Natural killer cell (primary cell): ENCODE measurements around the gene S1PR4. TPM values are rescaled to one million over a fixed set of nuclear protein-coding genes. Genes with fewer than 3 reads are reported as not detected.

ENCODE experiments used
- ATAC-seq, 3 donors: fragments of 150-1000 bp in 2 of 3; fragments of 200-7000 bp in 1 of 3; cut with Tn5 transposase; 1 replicate in 1 of 3; 2 replicates in 2 of 3; pipeline ENCODE4 v1.10.0; 2021; ENCODE audit warnings: mild to moderate bottlenecking in 2 of 3, moderate library complexity in 2 of 3
- DNase-seq, 2 donors: peaks; one replicate each; pipeline versions ENCODE4 v3.0.0 to v3.0.0-alpha.2; 2013 to 2021; ENCODE audit warnings: mixed read lengths in 1 of 2
- H3K27ac ChIP-seq: one replicate; pipeline ENCODE4 v1.5.1; 2013; ENCODE audit warnings: mild to moderate bottlenecking, low read length
- H3K27me3 ChIP-seq: one replicate; pipeline ENCODE4 v1.6.1; 2013; ENCODE audit warnings: low read length; ENCODE audit not compliant: control insufficient read depth, insufficient read depth
- H3K36me3 ChIP-seq: one replicate; pipeline ENCODE4 v1.6.1; 2013; ENCODE audit warnings: low read length; ENCODE audit not compliant: control insufficient read depth, insufficient read depth
- H3K4me1 ChIP-seq: one replicate; pipeline ENCODE4 v1.6.1; 2013; ENCODE audit warnings: low read length; ENCODE audit not compliant: control insufficient read depth, insufficient read depth
- H3K4me3 ChIP-seq: one replicate; pipeline ENCODE4 v1.5.1; 2013; ENCODE audit warnings: low read length
- H3K9me3 ChIP-seq: one replicate; pipeline ENCODE4 v1.6.1; 2013; ENCODE audit warnings: low read length; ENCODE audit not compliant: control insufficient read depth, insufficient read depth
- H3K27ac Mint-ChIP-seq, 2 donors: one replicate each; pipeline ENCODE4 v1.8.0; 2022; ENCODE audit warnings: mild to moderate bottlenecking in 2 of 2, mixed read lengths in 2 of 2, moderate library complexity in 1 of 2
- H3K27me3 Mint-ChIP-seq, 2 donors: one replicate each; pipeline ENCODE4 v1.8.0; 2022; ENCODE audit warnings: low read depth in 2 of 2, mixed read lengths in 2 of 2
- H3K36me3 Mint-ChIP-seq: one replicate; pipeline ENCODE4 v1.8.0; 2022; ENCODE audit warnings: mixed read lengths
- H3K4me1 Mint-ChIP-seq, 2 donors: one replicate each; pipeline ENCODE4 v1.8.0; 2022; ENCODE audit warnings: mixed read lengths in 2 of 2
- H3K4me3 Mint-ChIP-seq: one replicate; pipeline ENCODE4 v1.8.0; 2022; ENCODE audit warnings: mild to moderate bottlenecking, moderate library complexity, mixed read lengths
- H3K9me3 Mint-ChIP-seq, 2 donors: one replicate each; pipeline ENCODE4 v1.8.0; 2022; ENCODE audit warnings: mixed read lengths in 2 of 2
- WGBS: methylation state at CpG from one replicate; pipeline ENCODE4 v1.1.7; 2013; ENCODE audit warnings: missing lambda C conversion rate; ENCODE audit not compliant: insufficient coverage; 5-methylcytosine and 5-hydroxymethylcytosine counted together
- intact Hi-C: fragments of 100-400 bp; cut with micrococcal nuclease; formaldehyde crosslinking; loops from one replicate; pipeline ENCODE4 v1.14.2; 2022
- total RNA-seq, 4 donors: library from RNA; stranded (reverse); fragments of 120-200 nt in 1 of 4; gene quantifications; one replicate each; pipeline versions ENCODE4 v1.2.3 to v1.2.4, GENCODE V29; 2013 to 2022
- TF ChIP-seq, protein P1 (sequence below): fragments of 200-600 bp; IDR thresholded peaks from one replicate; pipeline ENCODE4 v1.8.0; 2022; ENCODE audit warnings: antibody characterized with exemption

S1PR4 gene
- total RNA-seq, 3 donors from 2014 or later (not counting 1 experiment from before 2014, with no cell fraction given), result 37.1 to 60.4 (median 51.7) TPM

- Histone ChIP-seq H3K27ac (no peak overlapping the region), H3K4me3 (no peak overlapping the region), H3K36me3 (no peaks in the 10 kb centered on the region), H3K27me3 (peaks cover 21% of the 10 kb centered on the region), H3K9me3 (no peaks in the 10 kb centered on the region), H3K4me1 (peaks cover 5% of the 10 kb centered on the region)
- TF ChIP-seq, protein P1, sequence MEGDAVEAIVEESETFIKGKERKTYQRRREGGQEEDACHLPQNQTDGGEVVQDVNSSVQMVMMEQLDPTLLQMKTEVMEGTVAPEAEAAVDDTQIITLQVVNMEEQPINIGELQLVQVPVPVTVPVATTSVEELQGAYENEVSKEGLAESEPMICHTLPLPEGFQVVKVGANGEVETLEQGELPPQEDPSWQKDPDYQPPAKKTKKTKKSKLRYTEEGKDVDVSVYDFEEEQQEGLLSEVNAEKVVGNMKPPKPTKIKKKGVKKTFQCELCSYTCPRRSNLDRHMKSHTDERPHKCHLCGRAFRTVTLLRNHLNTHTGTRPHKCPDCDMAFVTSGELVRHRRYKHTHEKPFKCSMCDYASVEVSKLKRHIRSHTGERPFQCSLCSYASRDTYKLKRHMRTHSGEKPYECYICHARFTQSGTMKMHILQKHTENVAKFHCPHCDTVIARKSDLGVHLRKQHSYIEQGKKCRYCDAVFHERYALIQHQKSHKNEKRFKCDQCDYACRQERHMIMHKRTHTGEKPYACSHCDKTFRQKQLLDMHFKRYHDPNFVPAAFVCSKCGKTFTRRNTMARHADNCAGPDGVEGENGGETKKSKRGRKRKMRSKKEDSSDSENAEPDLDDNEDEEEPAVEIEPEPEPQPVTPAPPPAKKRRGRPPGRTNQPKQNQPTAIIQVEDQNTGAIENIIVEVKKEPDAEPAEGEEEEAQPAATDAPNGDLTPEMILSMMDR, result no peak
- DNase-seq (no peak), ATAC-seq (no peak)
- intact Hi-C loops, result no loop called here
- WGBS, result 48% methylated on average over 15 of the region's 16 CpGs
- Mint-ChIP-seq H3K27me3 (peaks cover 7 to 31% of the 10 kb centered on the region in 2 donors), H3K4me1 (peaks cover 0 to 6% of the 10 kb centered on the region in 2 donors), H3K4me3 (no peak overlapping the region), H3K27ac (no peak overlapping the region), H3K36me3 (no peaks in the 10 kb centered on the region), H3K9me3 (no peaks in the 10 kb centered on the region)
These were observed 47.1 kb downstream of the S1PR4 start for GRCh38 chr19:3225677-3226093.

- intact Hi-C loops, result no loop called here
- Histone ChIP-seq H3K9me3 (no peaks in the 10 kb centered on the region), H3K4me3 (no peak overlapping the region), H3K27ac (no peak overlapping the region), H3K36me3 (no peaks in the 10 kb centered on the region), H3K27me3 (peaks cover 24% of the 10 kb centered on the region), H3K4me1 (peaks cover 5% of the 10 kb centered on the region)
- no peak overlapping the region for H3K27ac Mint-ChIP-seq
- ATAC-seq (no peak), DNase-seq (no peak)
- peaks cover 0 to 6% of the 10 kb centered on the region in 2 donors for H3K4me1 Mint-ChIP-seq
- WGBS, result 72% methylated on average over 12 of the region's 12 CpGs
- peaks cover 7 to 35% of the 10 kb centered on the region in 2 donors for H3K27me3 Mint-ChIP-seq
- TF ChIP-seq, protein P1, result no peak
- H3K4me3 Mint-ChIP-seq, result no peak overlapping the region
- H3K9me3 Mint-ChIP-seq, result peaks cover 0 to 2% of the 10 kb centered on the region in 2 donors
- no peaks in the 10 kb centered on the region for H3K36me3 Mint-ChIP-seq
These were observed 48.6 kb downstream of the S1PR4 start for GRCh38 chr19:3227054-3227626.

DNA sequence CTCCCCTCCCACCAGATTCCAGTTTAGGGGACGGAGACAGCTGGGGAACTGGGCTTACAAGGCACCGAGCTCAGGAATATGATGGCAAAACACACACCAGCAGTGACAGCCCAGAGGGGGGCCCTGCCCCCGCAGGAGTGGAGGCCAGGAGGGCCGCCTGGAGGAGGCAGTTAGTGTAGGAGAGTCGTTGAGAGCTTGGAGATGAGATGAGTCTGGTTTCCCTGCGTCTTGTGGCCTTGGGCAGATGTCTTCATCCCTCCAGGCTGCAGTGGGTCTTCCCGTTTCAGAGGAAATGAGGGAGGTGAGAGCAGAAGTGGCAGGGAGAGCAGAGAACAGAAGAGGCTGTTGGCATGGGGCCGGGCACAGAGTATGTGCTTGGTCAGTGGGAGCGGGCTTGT is 50.8 kb downstream of the S1PR4 start:
- H3K27me3 Mint-ChIP-seq, result peaks cover 7 to 35% of the 10 kb centered on the region in 2 donors
- DNase-seq (no peak), ATAC-seq (no peak)
- Histone ChIP-seq H3K4me3 (no peak overlapping the region), H3K27me3 (peaks cover 17% of the 10 kb centered on the region), H3K36me3 (no peaks in the 10 kb centered on the region), H3K27ac (no peak overlapping the region), H3K4me1 (peaks cover 2% of the 10 kb centered on the region), H3K9me3 (no peaks in the 10 kb centered on the region)
- WGBS, result 61% methylated on average over 9 of the region's 9 CpGs
- H3K4me1 Mint-ChIP-seq, result peaks cover 0 to 6% of the 10 kb centered on the region in 2 donors
- intact Hi-C loops, result no loop called here
- H3K36me3 Mint-ChIP-seq, result no peaks in the 10 kb centered on the region
- H3K4me3 Mint-ChIP-seq, result no peak overlapping the region
- TF ChIP-seq, protein P1, result no peak
- no peak overlapping the region for H3K27ac Mint-ChIP-seq
- peaks cover 0 to 2% of the 10 kb centered on the region in 2 donors for H3K9me3 Mint-ChIP-seq

Other genes with a start within 250 kb of the S1PR4 start
- 1 to 10 TPM; 6.0 to 9.2 (median 6.8) TPM for gene ZNF77, start 233.8 kb upstream of the S1PR4 start, total RNA-seq
- gene TLE6, start 201.2 kb upstream of the S1PR4 start, total RNA-seq, result 1 to 10 TPM in 1 of 3 donors, under 1 TPM in 1, not detected in 1; 0.49 to 2.2 TPM
- 1 to 10 TPM; 6.1 to 8.8 (median 8.2) TPM for gene TLE2, start 149.5 kb upstream of the S1PR4 start, total RNA-seq
- 1,000 to 10,000 TPM in 1 of 3 donors, 100 to 1,000 TPM in 2; 943 to 1,012 (median 968) TPM for gene TLE5, start 116.3 kb upstream of the S1PR4 start, total RNA-seq
- under 1 TPM; 0.24 to 0.60 (median 0.29) TPM for gene GNA11, start 84.4 kb upstream of the S1PR4 start, total RNA-seq
- gene GNA15, start 42.7 kb upstream of the S1PR4 start, total RNA-seq, result 10 to 100 TPM in 1 of 3 donors, 1 to 10 TPM in 2; 3.9 to 10.4 (median 8.4) TPM
- gene NCLN, start 7.2 kb downstream of the S1PR4 start, total RNA-seq, result 10 to 100 TPM; 39.6 to 61.4 (median 49.0) TPM
- under 1 TPM in 2 of 3 donors, not detected in 1; 0.41 to 0.83 TPM for gene CELF5, start 45.9 kb downstream of the S1PR4 start, total RNA-seq
- 10 to 100 TPM; 18.5 to 22.2 (median 20.6) TPM for gene NFIC, start 187.8 kb downstream of the S1PR4 start, total RNA-seq